Panc1 (cell line): ENCODE results near the gene SEC11C. TPM values are rescaled to one million over a fixed set of nuclear protein-coding genes. Genes with fewer than 3 reads are reported as not detected.

Experiments
- total RNA-seq: library from RNA; stranded (reverse); gene quantifications from one replicate; pipeline ENCODE4 v1.2.1, GENCODE V29; 2021; ENCODE audit not compliant: unreplicated experiment

Gene SEC11C
- total RNA-seq, 1 experiment from 2014 or later, result 48.3 TPM

Other genes starting within 250 kb of the SEC11C start
- not detected for gene GRP, start 80.3 kb downstream of the SEC11C start, total RNA-seq
- gene RAX, start 133.6 kb downstream of the SEC11C start, total RNA-seq, result not detected
- not detected for gene CPLX4, start 178.8 kb downstream of the SEC11C start, total RNA-seq
- 60.8 TPM for gene LMAN1, start 219.4 kb downstream of the SEC11C start, total RNA-seq